COR-L47 (cell line): ENCODE measurements around the gene VEZF1.

ENCODE experiments used
- DNase-seq: peaks from one replicate; lab custom pipeline; 2025; lab: John Stamatoyannopoulos, UW

VEZF1 gene

GRCh38 chr17:57949649-57950048 lies 38.4 kb downstream of the VEZF1 start:
- DNase-seq: no peak

- DNase-seq: no peak
These were observed 39.3 kb downstream of the VEZF1 start for GRCh38 chr17:57948555-57949420.

- DNase-seq: no peak
These were observed 39.9 kb downstream of the VEZF1 start for GRCh38 chr17:57948169-57948554.

- no peak for DNase-seq
These were observed 40.7 kb downstream of the VEZF1 start for GRCh38 chr17:57947369-57947768.

GRCh38 chr17:57946798-57947358 lies 41.2 kb downstream of the VEZF1 start:
- DNase-seq: peak; percentile 34

- no peak for DNase-seq
These were observed 41.9 kb downstream of the VEZF1 start for GRCh38 chr17:57945996-57946797.

GRCh38 chr17:57944908-57945307 lies 43.1 kb downstream of the VEZF1 start:
- no peak for DNase-seq

- no peak for DNase-seq
These were observed 44.4 kb downstream of the VEZF1 start for GRCh38 chr17:57943645-57944044.

- DNase-seq: no peak
These were observed 44.9 kb downstream of the VEZF1 start for GRCh38 chr17:57943140-57943539.

- no peak for DNase-seq
These were observed 46.4 kb downstream of the VEZF1 start for GRCh38 chr17:57941384-57942370.

- DNase-seq: peak; percentile 38
These were observed 47.3 kb downstream of the VEZF1 start for GRCh38 chr17:57940653-57941329.

- no peak for DNase-seq
These were observed 47.8 kb downstream of the VEZF1 start for GRCh38 chr17:57940231-57940630.

GRCh38 chr17:57939797-57940196 lies 48.3 kb downstream of the VEZF1 start:
- DNase-seq: peak; percentile 43

- no peak for DNase-seq
These were observed 50.0 kb downstream of the VEZF1 start for GRCh38 chr17:57938061-57938502.

GRCh38 chr17:57937492-57937891 lies 50.6 kb downstream of the VEZF1 start:
- DNase-seq: no peak

GRCh38 chr17:57935833-57936807 lies 51.9 kb downstream of the VEZF1 start:
- no peak for DNase-seq

- no peak for DNase-seq
These were observed 56.4 kb downstream of the VEZF1 start for GRCh38 chr17:57931488-57932137.

- DNase-seq: no peak
These were observed 57.8 kb downstream of the VEZF1 start for GRCh38 chr17:57930239-57930638.

GRCh38 chr17:57929386-57929785 lies 58.7 kb downstream of the VEZF1 start:
- no peak for DNase-seq
